ENCODE results near the gene MEIS1. TPM values are rescaled to one million over a fixed set of nuclear protein-coding genes. Genes with fewer than 3 reads are reported as not detected.

Gene MEIS1
- total and polyA plus RNA-seq, 2 donors (not counting 1 experiment from before 2014, with no cell fraction given): 0.03 TPM; not detected in 1

- H4K20me1 ChIP-seq (ENCODE audit: control insufficient read depth, insufficient read depth, low read length, poor library complexity, severe bottlenecking): no peaks in the 10 kb centered on the region
- no peaks in the 10 kb centered on the region for H3K36me3 ChIP-seq (replicated peaks in 1 of 2; ENCODE audit: control extremely low read depth in 1 of 2, control insufficient read depth in 1 of 2, extremely low read depth in 1 of 2, insufficient read depth in 2 of 2, low read length in 1 of 2)
- no peaks in the 10 kb centered on the region for H3K4me1 ChIP-seq (ENCODE audit: control insufficient read depth in 2 of 2, insufficient read depth in 2 of 2, low read length in 2 of 2)
- H3K4me3 ChIP-seq (ENCODE audit: control extremely low read depth in 1 of 5, extremely low read depth in 1 of 5, insufficient read depth in 1 of 5, low read depth in 2 of 5, low read length in 4 of 5): no peak overlapping the region
- H3K27me3 ChIP-seq (replicated peaks in 1 of 4; ENCODE audit: control extremely low read depth in 1 of 4, control insufficient read depth in 3 of 4, insufficient read depth in 4 of 4, low read length in 3 of 4): peaks cover 0 to 5% (median 0%) of the 10 kb centered on the region in 4 experiments
- H2AFZ ChIP-seq (ENCODE audit: insufficient read depth, low read depth, low read length, poor library complexity, severe bottlenecking): no peak overlapping the region
- H3K4me2 ChIP-seq (replicated peaks; ENCODE audit: low read depth, low read length, poor library complexity, severe bottlenecking): no peak overlapping the region
- no CpG with 5 or more reads among the region's 6 CpGs for WGBS (ENCODE audit: insufficient coverage)
- DNase-seq (no peak), ATAC-seq (ENCODE audit: low read depth) (no peak)
- Mint-ChIP-seq H3K9me3 (ENCODE audit: insufficient read depth) (no peaks in the 10 kb centered on the region), H3K27me3 (peaks cover 6% of the 10 kb centered on the region), H3K4me3 (no peak overlapping the region), H3K27ac (no peak overlapping the region), H3K4me1 (no peaks in the 10 kb centered on the region)
- ChIA-PET POLR2A (no interaction called here), CTCF (no interaction called here)
- H3K9me3 ChIP-seq (ENCODE audit: control extremely low read depth in 1 of 3, control insufficient read depth in 2 of 3, insufficient read depth in 1 of 3, low read length in 2 of 3): no peaks in the 10 kb centered on the region
- TF ChIP-seq CTCF (IDR thresholded peaks at IDR 0.05): no peak
- TF ChIP-seq EZH2 (IDR thresholded peaks at IDR 0.05; ENCODE audit: borderline replicate concordance, insufficient read depth, low read depth, low read length, poor library complexity, severe bottlenecking): no peak
- no peak overlapping the region for H3K9ac ChIP-seq (ENCODE audit: low read length)
- no peak overlapping the region for H3K27ac ChIP-seq (ENCODE audit: low read length in 2 of 2)
- intact Hi-C loops (cut with micrococcal nuclease): no loop called here
- H3K79me2 ChIP-seq (ENCODE audit: control insufficient read depth, insufficient read depth, low read length): no peaks in the 10 kb centered on the region
These were observed 84.4 kb downstream of the MEIS1 start for GRCh38 chr2:66519264-66519843.

- Histone ChIP-seq H2AFZ (ENCODE audit: insufficient read depth, low read depth, low read length, poor library complexity, severe bottlenecking) (no peak overlapping the region), H3K79me2 (ENCODE audit: control insufficient read depth, insufficient read depth, low read length) (no peaks in the 10 kb centered on the region), H3K27ac (ENCODE audit: low read length in 2 of 2) (no peak overlapping the region), H3K9ac (ENCODE audit: low read length) (no peak overlapping the region), H4K20me1 (ENCODE audit: control insufficient read depth, insufficient read depth, low read length, poor library complexity, severe bottlenecking) (no peaks in the 10 kb centered on the region), H3K4me1 (ENCODE audit: control insufficient read depth in 2 of 2, insufficient read depth in 2 of 2, low read length in 2 of 2) (no peaks in the 10 kb centered on the region), H3K27me3 (replicated peaks in 1 of 4; ENCODE audit: control extremely low read depth in 1 of 4, control insufficient read depth in 3 of 4, insufficient read depth in 4 of 4, low read length in 3 of 4) (peaks cover 0 to 5% (median 0%) of the 10 kb centered on the region in 4 experiments), H3K9me3 (ENCODE audit: control extremely low read depth in 1 of 3, control insufficient read depth in 2 of 3, insufficient read depth in 1 of 3, low read length in 2 of 3) (no peaks in the 10 kb centered on the region), H3K4me3 (ENCODE audit: control extremely low read depth in 1 of 5, extremely low read depth in 1 of 5, insufficient read depth in 1 of 5, low read depth in 2 of 5, low read length in 4 of 5) (no peak overlapping the region), H3K4me2 (replicated peaks; ENCODE audit: low read depth, low read length, poor library complexity, severe bottlenecking) (no peak overlapping the region), H3K36me3 (replicated peaks in 1 of 2; ENCODE audit: control extremely low read depth in 1 of 2, control insufficient read depth in 1 of 2, extremely low read depth in 1 of 2, insufficient read depth in 2 of 2, low read length in 1 of 2) (no peaks in the 10 kb centered on the region)
- peaks cover 6% of the 10 kb centered on the region for H3K27me3 Mint-ChIP-seq
- H3K4me1 Mint-ChIP-seq: no peaks in the 10 kb centered on the region
- intact Hi-C loops (cut with micrococcal nuclease): no loop called here
- no peak overlapping the region for H3K4me3 Mint-ChIP-seq
- CTCF ChIA-PET: no interaction called here
- WGBS (ENCODE audit: insufficient coverage): no CpG with 5 or more reads among the region's 7 CpGs
- TF ChIP-seq CTCF (IDR thresholded peaks at IDR 0.05): no peak
- no peak for TF ChIP-seq EZH2 (IDR thresholded peaks at IDR 0.05; ENCODE audit: borderline replicate concordance, insufficient read depth, low read depth, low read length, poor library complexity, severe bottlenecking)
- ATAC-seq (ENCODE audit: low read depth) (no peak), DNase-seq (no peak)
- POLR2A ChIA-PET: no interaction called here
- no peak overlapping the region for H3K27ac Mint-ChIP-seq
- no peaks in the 10 kb centered on the region for H3K9me3 Mint-ChIP-seq (ENCODE audit: insufficient read depth)
These were observed 86.5 kb downstream of the MEIS1 start for GRCh38 chr2:66521291-66521922.

All from B cell (primary cell).